ENCODE measurements around the gene WWTR1.

Gene WWTR1

GRCh38 chr3:149657926-149658743 lies at the start of gene WWTR1:
Gene WWTR1, minus strand, starts transcription at chr3:149658025. Its CDS starts 719 bp downstream, at chr3:149657306.
- DNase-seq: peak; percentile 22

GRCh38 chr3:149706905-149707304 lies 49.1 kb upstream of the WWTR1 start:
- DNase-seq: no peak

- no peak for DNase-seq
Measured at GRCh38 chr3:149705416-149705815, 47.6 kb upstream of the WWTR1 start.

- no peak for DNase-seq
Measured at GRCh38 chr3:149703466-149703865, 45.6 kb upstream of the WWTR1 start.

GRCh38 chr3:149702691-149703441 lies 45.0 kb upstream of the WWTR1 start:
- no peak for DNase-seq

- no peak for DNase-seq
Measured at GRCh38 chr3:149701977-149702350, 44.1 kb upstream of the WWTR1 start.

GRCh38 chr3:149701206-149701976 lies 43.6 kb upstream of the WWTR1 start:
- no peak for DNase-seq

- DNase-seq: no peak
Measured at GRCh38 chr3:149688122-149688757, 30.4 kb upstream of the WWTR1 start.

- no peak for DNase-seq
Measured at GRCh38 chr3:149686996-149687395, 29.2 kb upstream of the WWTR1 start.

- DNase-seq: no peak
Measured at GRCh38 chr3:149678351-149678950, 20.6 kb upstream of the WWTR1 start.

GRCh38 chr3:149673393-149673792 lies 15.6 kb upstream of the WWTR1 start:
- no peak for DNase-seq

GRCh38 chr3:149670742-149671492 lies 13.1 kb upstream of the WWTR1 start:
- no peak for DNase-seq

GRCh38 chr3:149667576-149667975 lies 9.8 kb upstream of the WWTR1 start:
- no peak for DNase-seq

- DNase-seq: no peak
Measured at GRCh38 chr3:149663966-149664365, 6.1 kb upstream of the WWTR1 start.

GRCh38 chr3:149662240-149662887 lies 4.5 kb upstream of the WWTR1 start:
- no peak for DNase-seq

- DNase-seq: no peak
Measured at GRCh38 chr3:149660462-149660861, 2.6 kb upstream of the WWTR1 start.

- DNase-seq: no peak
Measured at GRCh38 chr3:149658744-149659497, 1.1 kb upstream of the WWTR1 start.

- DNase-seq: no peak
Measured at GRCh38 chr3:149657321-149657925, 402 bp downstream of the WWTR1 start.

GRCh38 chr3:149655826-149656574 lies 1.8 kb downstream of the WWTR1 start:
- DNase-seq: no peak

Data from DMS79 treated with DMSO at 0.1 percent for 48 hours (cell line).